Stimulated activated CD8-positive, alpha-beta memory T cell treated with anti-CD3 and anti-CD28 coated beads, Interleukin-2, amount 100 ng/mL, for 1 hour (primary cell): ENCODE data around the gene EVC2.

Experiments used
- DNase-seq, 2 donors: peaks; one replicate each; pipeline ENCODE4 v3.0.0-alpha.2; 2020; ENCODE audit warnings: low read depth in 2 of 2

The EVC2 gene, protein sequence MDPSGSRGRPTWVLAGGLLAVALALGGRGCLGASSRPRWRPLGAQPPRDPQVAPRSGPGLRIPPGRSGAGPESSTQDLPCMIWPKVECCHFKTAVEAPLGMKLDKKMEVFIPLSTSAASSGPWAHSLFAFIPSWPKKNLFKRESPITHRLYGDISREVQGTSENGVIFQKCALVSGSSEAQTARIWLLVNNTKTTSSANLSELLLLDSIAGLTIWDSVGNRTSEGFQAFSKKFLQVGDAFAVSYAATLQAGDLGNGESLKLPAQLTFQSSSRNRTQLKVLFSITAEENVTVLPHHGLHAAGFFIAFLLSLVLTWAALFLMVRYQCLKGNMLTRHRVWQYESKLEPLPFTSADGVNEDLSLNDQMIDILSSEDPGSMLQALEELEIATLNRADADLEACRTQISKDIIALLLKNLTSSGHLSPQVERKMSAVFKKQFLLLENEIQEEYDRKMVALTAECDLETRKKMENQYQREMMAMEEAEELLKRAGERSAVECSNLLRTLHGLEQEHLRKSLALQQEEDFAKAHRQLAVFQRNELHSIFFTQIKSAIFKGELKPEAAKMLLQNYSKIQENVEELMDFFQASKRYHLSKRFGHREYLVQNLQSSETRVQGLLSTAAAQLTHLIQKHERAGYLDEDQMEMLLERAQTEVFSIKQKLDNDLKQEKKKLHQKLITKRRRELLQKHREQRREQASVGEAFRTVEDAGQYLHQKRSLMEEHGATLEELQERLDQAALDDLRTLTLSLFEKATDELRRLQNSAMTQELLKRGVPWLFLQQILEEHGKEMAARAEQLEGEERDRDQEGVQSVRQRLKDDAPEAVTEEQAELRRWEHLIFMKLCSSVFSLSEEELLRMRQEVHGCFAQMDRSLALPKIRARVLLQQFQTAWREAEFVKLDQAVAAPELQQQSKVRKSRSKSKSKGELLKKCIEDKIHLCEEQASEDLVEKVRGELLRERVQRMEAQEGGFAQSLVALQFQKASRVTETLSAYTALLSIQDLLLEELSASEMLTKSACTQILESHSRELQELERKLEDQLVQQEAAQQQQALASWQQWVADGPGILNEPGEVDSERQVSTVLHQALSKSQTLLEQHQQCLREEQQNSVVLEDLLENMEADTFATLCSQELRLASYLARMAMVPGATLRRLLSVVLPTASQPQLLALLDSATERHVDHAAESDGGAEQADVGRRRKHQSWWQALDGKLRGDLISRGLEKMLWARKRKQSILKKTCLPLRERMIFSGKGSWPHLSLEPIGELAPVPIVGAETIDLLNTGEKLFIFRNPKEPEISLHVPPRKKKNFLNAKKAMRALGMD

DNA sequence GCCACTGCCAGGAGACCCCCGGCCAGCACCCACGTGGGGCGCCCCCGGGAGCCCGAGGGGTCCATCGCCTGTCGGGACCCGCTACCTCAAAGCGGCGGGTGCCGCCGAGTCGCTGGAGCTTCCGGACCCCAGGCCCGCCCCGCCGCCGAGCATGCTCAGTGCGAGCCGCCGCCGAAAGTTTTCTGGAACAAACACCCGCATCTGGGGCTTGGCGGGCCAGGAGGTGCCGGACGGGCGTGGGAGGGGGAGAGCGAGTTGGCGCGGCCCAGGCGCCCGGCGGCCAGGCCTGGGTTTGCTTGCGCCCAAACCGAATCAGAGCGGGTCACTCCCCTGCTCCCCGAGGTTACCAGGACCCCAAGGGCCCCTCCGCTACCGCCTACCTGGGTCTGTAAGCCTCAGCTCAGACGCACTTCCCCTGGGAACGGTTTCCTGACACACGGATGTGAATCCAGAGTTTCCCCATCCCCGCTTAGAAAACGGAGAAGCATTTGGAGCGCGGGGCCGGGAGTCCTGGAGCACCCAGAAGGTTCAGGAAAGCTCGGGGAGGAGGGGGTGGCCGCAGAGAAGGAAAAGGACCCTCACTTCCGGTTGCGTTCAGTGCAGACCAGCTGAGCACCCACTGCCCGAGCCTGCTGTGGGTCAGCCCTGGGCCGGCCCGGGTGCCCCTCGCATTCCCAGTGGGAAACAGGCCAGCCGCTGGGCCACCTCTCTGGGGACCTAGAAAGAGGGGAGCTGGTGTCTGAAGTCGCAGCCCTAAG is at the start of gene EVC2:
EVC2 (minus strand) TSS at position 111 of the 758 bp plus-strand sequence; CDS start at position 65, 46 bp downstream.
- DNase-seq: peak in 1 of 2 donors; percentile 16

DNA sequence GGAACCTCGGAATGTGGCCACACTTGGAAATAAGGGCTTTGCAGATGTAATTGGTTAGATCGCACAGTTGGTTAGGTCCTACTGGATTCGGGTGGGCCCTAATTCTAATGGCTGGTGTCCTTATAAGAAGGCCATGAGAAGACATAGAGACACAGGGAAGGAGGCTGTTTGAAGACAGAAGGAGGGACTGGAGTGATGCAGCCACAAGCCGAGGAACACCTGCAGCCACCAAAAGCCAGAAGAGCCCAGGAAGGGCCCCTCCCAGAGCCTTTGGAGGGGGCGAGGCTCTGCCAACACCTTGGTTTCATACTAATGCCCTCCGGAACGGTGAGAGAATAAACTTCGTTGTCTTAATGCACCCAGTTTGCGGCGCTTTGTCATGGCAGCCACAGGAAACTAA is 49.6 kb upstream of the EVC2 start:
- DNase-seq: no peak

DNA sequence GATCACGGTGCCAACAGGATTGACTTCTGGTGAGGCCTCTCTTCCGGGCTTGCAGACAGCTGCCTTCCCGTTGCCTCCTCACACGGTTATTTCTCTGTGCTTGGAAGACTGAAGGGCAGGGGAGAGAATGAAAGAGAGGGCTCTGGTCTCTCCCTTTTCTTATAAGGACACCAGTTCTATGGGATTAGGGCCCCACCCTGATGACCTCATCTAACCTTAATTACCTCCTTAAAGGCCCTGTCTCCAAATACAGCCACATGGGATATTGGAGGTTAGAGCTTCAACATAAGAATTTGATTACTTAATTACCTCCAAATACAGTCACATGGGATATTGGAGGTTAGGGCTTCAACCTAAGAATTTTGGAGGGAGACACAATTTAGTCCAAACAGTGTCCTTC is 49.2 kb upstream of the EVC2 start:
- no peak for DNase-seq

DNA sequence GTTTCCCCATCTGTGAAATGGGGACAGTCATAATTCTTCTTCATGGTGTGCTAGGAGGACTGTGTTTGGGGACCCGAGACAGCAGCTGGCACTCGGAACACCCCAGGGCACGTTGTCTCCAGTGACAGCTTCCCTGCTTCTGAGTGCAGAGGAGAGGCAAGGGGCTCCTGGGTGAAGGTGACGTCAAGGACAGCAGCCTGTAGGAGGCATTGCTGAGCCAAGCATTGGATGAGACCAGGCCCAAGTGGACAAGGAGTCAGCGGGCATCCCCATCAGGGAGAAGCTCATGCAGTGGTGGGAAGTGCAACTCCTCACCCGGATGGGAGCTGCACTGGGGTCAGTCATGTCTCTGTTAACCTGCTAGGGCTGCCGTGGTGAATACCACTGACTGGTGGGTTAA is 48.7 kb upstream of the EVC2 start:
- no peak for DNase-seq

DNA sequence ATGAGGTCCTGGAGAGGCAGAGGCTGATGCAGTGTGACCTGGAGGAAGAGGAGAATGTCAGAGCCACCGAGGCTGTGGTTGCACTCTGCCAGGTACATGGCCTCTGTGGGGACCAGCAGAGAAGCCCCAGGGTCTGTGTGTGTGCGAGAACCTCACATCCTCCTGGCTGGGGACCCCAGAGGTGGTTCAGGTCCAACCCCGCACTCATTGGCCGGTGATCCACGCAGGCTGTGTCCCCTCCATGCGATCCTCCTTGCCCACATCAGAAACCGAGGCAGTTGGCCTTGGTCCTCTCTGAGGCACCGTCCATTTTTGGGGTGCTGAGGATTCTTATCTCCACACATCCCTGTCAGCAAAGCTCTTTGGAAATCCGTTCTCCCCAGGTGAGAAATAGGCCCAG is 47.9 kb upstream of the EVC2 start:
- DNase-seq: no peak

DNA sequence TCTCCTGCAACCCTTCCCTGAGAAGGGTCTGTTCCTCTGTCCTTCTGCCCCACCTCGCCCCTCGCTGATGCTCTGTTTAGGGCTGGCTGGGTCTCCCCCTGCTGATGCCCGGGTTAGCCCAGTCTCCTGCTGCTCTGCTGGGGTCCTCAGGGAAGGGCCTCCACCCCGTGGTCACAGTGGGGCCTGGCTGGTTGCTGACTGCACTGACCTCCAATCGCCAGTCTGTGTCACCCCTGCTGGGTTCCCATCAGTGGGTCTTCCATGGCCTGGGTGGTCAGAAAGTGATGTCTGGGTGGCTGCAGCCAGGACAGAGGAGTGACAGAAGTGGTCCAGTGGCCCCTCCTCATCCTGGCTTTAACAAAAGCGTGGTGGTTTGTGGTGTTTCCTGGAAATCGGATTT is 47.3 kb upstream of the EVC2 start:
- DNase-seq: no peak

DNA sequence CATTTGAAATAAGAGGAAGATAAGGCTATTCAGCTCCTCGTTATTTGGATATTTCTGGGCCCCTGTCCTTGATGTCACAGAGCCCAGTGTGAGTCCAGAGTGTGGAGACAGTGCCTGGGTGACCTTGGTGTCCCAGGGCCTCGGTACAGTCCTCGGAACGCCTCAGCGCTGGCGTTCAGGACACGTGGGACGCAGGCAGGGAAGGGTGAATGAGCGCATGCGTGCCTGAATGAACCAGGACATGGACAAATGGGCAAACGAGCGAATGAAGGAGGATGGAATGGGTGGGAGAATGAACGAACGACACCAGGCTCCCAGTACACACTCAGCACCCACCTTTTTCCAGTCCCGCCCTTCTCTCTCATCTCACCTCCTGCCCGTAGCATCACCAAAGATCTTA is 46.8 kb upstream of the EVC2 start:
- DNase-seq: no peak

DNA sequence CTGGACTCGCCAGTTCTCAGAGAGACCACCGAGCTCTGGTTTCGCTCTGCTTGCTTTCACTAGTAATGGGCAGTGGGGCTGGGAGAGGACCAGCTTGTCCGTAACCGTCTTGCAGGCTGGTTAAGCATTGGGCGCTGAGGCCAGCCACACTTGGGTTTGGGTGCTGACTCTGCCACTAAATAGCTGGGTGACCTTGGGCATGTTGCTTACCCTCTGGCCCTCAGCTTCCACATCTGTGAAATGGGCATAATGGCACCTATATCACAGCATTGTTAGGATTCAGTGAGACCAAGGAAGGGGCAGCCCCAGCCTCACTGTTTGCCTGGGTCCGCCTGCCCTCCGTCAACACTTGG is 46.1 kb upstream of the EVC2 start:
- DNase-seq: no peak

DNA sequence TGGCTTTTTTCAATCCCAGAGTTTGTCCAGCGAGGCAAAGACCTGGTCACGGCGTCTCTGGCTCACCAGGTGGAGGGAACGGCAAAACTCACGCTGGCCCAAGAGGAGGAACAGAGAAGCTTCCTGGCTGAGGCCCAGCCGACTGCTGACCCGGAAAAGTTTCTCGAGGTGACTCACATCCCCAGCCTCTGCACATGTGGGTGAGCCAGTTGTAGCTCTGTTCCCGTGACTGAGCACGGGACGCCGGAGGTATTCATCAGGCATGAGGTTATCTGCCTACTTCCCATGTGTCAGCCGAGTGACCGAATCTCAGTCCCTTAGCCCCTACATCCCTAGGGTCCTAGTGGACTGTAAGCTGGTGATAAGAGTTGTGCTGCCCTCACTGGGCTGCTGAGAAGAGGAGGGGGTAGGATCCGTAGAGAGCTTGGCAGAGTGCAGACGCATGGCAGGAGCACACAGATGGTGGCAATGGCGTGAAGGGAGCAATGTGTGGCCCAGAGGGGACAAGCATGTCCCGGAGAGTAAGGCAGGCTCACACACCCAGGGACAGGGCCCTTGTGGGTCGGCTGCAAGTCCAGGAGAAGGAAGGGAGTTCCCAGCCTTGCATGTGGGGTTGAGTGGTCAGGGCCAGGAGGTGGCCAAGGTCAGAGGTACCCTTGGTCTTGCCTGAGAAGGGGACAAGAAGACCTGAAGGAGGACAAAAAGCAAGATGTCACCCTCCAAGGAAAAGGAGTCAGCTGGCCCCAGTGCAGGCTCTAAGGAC is 45.6 kb upstream of the EVC2 start:
- DNase-seq: no peak

DNA sequence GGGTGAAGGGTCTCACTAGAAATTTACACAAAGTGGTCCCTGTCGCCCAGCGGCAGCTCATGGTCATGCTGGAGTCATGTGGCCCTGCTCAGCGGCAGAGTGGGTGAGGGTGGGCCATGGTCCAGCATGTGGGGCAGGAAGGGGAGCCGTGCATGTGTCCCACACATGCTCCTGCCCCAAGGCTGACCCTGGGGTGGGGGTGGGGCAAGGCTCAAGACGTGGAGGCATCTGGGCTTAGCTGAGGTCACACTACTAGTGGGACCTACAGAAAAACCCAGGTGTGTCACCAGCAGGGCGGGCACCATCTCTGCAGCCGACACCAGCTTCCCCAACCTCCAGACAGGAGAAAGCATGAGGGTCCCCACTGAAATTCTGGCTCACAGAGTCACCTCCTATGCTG is 45.0 kb upstream of the EVC2 start:
- DNase-seq: no peak

DNA sequence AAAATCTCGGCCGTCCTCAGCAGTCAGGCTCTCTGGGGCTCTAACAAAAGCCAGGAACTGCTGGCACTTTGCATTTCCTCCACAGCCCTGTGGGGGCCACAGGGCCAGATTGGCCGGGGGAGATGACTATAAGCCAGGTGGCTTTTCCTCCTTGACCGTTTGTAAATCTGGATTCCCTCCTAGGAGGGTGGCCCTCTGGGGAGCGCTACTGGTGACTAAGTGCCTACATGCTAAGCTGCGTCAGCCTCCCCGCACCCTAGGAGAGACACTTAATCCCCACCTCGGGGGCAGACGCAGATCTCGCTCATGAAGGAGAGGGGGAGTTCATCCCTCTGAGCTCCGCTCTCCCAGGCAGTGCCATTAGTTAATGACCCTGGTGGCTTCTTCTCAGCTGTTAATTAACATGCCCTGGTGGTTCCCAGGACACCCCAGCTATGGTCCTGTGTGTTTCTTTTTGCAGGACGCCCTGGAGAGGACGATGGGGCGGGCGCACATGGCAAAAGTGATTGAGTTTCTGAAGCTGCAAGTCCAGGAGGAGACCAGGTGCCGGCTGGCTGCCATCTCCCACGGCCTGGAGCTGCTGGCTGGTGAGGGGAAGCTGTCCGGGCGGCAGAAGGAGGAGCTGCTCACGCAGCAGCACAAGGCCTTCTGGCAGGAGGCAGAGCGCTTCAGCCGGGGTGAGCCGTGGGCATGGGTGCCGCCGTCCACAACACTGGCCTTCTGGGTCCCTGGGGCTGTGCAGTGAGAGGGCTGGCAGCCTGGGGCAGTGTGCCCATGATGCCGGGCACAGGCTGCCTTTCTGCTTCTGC is 44.2 kb upstream of the EVC2 start:
- DNase-seq: no peak

DNA sequence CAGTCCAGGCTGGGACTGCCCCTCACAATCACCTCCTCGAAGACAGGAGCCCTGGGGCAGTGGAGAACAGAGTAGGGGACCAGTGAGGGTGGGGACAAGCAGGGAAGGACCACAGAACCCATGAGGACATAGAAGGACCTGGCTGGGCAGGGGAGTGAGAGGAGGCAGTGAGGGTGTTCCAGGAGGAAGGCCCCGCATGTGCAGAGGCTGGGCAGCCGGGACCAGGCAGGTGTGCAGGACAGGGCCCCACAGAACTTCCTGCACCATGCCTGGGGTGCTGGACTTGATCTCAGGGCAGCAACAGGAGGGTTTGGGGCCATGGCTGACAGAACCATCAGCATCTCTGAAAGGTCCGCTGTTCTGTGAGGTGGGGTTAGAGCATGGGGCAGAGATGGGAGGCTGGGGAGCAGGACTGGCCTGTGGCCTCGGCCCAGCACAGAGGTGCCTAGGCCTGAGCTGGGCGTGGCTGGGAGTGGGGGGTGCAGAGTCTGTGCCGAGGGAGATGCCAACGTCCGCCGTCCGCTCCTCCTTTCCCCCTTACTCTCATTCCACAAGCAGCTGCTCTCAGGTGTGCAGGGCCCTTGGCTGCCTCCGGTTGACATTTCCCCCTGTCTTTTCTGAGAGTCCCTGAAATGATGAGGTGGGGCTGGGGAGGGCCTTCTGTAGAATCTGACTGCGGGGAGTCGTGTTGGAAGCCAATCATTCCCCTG is 43.5 kb upstream of the EVC2 start:
- no peak for DNase-seq

DNA sequence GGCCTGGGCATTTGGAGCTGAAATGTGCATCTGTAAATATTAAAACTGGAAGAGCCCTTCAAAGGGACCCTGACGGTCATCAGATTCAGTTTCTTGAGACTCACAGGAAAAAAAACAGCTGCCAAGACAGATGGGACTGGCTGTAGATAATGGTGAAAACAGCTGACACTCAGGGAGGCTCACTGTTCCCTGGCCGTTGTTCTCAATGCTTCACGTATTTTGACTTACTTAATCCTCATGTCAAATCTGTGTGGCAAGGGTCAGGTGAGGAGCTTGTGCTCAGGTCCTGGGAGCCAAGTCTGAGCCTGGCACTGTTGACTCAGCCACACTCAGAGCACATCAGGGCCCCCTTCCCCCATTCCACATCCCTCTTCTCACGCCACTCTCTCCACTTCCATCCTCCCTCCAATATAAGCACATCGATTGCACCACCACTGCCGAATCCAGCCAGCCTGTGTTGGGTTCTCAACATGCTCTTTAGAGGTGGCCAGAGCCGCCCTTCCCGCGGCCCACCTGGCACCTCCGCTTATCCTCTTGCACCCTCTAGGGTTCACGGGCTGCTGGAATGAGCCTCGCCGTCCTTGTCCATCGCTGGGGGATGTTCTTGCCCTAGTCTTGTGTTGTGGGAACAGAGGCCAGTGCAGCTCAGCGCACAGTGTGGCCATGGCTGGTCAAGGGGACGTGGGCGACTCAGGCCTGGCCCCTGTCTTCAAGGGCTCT is 42.7 kb upstream of the EVC2 start:
- no peak for DNase-seq

DNA sequence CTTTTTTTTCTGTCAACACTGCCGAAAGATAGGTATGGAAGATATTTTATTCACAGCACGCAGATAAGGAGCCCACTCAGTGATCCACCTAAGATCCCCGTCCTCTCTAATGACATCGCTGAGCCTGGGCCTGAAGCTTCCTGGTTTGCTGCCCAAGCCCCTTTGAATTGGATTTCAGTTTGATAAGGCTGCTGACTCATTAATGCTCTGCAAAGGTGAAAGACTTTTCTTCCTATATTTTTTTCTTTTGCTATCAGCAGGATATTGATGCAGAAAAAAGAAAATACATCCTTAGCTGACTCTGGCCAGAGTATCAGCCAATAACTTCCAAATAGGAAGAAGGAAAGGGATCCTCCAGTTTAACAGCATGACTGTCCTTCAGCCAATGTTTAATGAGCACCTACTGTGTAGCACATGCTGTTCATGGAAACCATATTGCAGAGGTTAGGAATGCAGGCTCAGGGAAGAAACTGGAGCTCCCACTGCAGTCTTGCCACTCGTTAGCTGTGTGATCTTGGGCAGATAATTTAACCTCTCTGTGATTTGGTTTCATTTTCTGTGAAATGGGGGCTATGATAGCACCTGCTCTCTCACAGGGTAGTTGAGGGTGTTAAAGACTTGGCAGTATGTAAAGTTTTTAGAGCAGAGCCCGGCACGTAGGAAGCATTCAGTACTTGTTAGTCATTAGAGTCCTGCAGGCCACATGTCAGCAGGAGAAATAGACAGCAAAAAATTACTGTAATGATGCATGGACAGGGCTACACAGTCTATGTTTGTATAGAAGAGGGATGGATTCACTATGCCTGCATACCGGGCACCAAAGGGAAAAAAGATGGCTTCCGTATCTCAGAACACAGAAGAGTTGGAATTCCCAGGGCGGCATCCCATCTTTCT is 41.9 kb upstream of the EVC2 start:
- no peak for DNase-seq

DNA sequence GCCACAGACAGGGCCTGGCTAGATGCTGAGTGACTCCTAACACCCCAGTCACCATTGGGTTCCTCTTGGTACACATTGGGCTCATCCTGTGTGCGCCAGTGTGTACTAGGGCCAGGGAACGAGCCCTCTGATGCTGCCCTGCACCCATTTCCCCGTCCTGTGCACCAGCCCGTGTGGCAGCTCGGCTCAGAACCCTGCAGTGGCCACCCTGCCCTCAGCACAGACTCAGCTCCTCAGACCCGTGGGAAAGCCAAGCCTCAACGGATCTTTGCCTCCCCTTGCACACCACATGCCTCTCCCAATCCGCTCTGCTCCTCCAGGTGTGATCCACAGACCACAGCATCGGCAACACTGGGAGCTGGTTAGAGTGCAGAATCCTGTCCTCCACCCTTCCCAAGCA is 41.2 kb upstream of the EVC2 start:
- no peak for DNase-seq

DNA sequence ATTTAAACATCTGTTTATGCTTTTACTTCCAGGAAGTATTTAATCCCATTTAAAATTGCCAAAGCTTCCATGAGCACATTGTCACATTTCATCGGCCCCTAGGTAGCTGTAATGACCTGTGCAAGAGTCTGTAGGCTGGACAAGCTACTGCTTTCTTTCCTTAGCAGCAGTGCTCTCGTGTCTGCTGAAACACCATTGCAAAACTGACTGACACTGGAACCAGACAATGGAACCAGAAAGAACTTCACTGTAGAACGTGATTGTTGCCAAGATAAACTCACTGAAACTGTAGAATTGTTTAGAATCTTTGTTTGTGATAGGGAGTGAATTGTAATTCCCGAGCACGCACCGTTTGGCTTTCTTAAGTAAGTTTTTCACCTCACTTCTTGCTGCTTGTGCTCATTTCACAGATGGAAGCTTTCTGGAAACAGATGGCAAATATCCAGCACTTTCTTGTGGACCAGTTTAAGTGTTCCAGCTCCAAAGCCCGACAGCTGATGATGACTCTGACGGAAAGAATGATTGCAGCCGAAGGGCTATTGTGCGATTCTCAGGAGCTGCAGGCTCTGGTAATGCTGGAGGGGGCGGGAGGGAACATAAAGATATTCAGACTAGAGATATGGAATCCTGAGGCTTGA is 39.5 kb upstream of the EVC2 start:
- DNase-seq: no peak
